ENCODE measurements around the gene SRCIN1. TPM values are rescaled to one million over a fixed set of nuclear protein-coding genes. Genes with fewer than 3 reads are reported as not detected.
"Not testable (repeated sequence)": the region's sequence is repeated elsewhere in the genome, so short reads cannot be mapped to it uniquely, and the experiment has no call there.

Gene SRCIN1
- total RNA-seq, 4 donors from 2014 or later, result 11.0 to 36.5 (median 17.4) TPM

DNA sequence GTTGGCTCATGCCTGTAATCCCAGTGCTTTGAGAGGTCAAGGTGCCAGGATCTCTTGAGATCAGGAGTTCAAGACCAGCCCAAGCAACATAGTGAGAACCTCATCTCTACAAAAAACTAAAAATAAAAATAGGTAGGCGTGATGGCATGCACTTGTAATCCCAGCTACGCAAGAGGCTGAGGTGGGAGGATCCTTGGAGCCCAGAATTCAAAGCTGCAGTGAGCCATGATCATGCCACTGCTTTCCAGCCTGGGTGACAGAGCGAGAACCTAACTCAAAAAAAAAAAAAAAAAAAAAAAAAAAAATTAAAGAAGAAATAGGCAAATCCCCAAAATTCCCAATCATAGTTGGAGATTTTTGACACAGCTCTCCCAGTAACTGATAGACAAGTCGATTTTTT is 32.2 kb upstream of the SRCIN1 start:
- Histone ChIP-seq H3K9me3 (no peaks in the 10 kb centered on the region), H3K4me3 (no peak overlapping the region), H3K27ac (no peak overlapping the region), H3K4me1 (no peaks in the 10 kb centered on the region), H3K27me3 (peaks cover 2% of the 10 kb centered on the region), H3K36me3 (no peaks in the 10 kb centered on the region)
- 69% methylated on average over 4 of the region's 4 CpGs for WGBS
- TF ChIP-seq POLR2A (IDR thresholded peaks at IDR 0.05) (no peak), POLR2AphosphoS5 (IDR thresholded peaks at IDR 0.05) (no peak), EP300 (IDR thresholded peaks at IDR 0.05) (no peak), CTCF (IDR thresholded peaks at IDR 0.05) (no peak)
- DNase-seq (ENCODE audit: low spot score in 2 of 2), result peak in 1 of 2 donors; percentile 4

GRCh38 chr17:38636054-38636453 is 30.3 kb upstream of the SRCIN1 start:
- H3K36me3 ChIP-seq, result no peaks in the 10 kb centered on the region
- peaks cover 2% of the 10 kb centered on the region for H3K27me3 ChIP-seq
- H3K4me3 ChIP-seq, result no peak overlapping the region
- 70% methylated on average over 9 of the region's 9 CpGs for WGBS
- H3K9me3 ChIP-seq, result no peaks in the 10 kb centered on the region
- peak in 1 of 2 donors; percentile 44 for DNase-seq (ENCODE audit: low spot score in 2 of 2)
- no peak for TF ChIP-seq EP300 (IDR thresholded peaks at IDR 0.05)
- TF ChIP-seq CTCF (IDR thresholded peaks at IDR 0.05), result no peak
- no peak for TF ChIP-seq POLR2A (IDR thresholded peaks at IDR 0.05)
- no peak for TF ChIP-seq POLR2AphosphoS5 (IDR thresholded peaks at IDR 0.05)
- H3K27ac ChIP-seq, result no peak overlapping the region
- no peaks in the 10 kb centered on the region for H3K4me1 ChIP-seq

GRCh38 chr17:38632334-38632733 is 26.6 kb upstream of the SRCIN1 start:
- H3K27me3 ChIP-seq, result no peaks in the 10 kb centered on the region
- no peak overlapping the region for H3K4me3 ChIP-seq
- no peak for DNase-seq (ENCODE audit: low spot score in 2 of 2)
- TF ChIP-seq POLR2AphosphoS5 (IDR thresholded peaks at IDR 0.05), result no peak
- H3K36me3 ChIP-seq, result no peaks in the 10 kb centered on the region
- no peak overlapping the region for H3K27ac ChIP-seq
- H3K9me3 ChIP-seq, result no peaks in the 10 kb centered on the region
- WGBS, result 60% methylated on average over 6 of the region's 6 CpGs
- no peaks in the 10 kb centered on the region for H3K4me1 ChIP-seq

DNA sequence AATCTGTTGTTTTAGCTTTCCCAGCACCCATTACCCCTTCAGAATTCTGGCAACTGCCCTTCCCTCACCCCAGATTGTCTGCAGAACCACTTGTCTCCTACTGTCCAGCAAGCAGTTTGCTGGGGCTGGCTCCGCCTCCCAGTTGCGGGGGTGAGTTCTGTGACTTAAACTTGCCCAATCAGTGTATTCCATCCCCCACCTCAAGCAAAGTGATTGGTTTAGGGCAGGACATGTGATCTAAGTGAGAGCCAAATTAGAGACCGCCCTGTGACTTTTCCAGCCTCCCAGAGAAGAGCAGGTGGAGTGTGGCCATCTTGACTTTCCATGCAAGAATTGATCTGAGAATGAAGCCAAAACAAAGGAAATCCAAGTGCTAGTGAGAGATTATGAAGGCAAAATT is 22.7 kb upstream of the SRCIN1 start:
- peaks cover 3% of the 10 kb centered on the region for H3K27me3 ChIP-seq
- 64% methylated on average over 3 of the region's 3 CpGs for WGBS

GRCh38 chr17:38627957-38628356 is 22.2 kb upstream of the SRCIN1 start:
- 93% methylated on average over 2 of the region's 2 CpGs for whole genome bisulfite sequencing
- Histone ChIP-seq H3K9me3 (no peaks in the 10 kb centered on the region), H3K4me1 (no peaks in the 10 kb centered on the region), H3K4me3 (no peak overlapping the region), H3K27me3 (peaks cover 3% of the 10 kb centered on the region), H3K36me3 (no peaks in the 10 kb centered on the region), H3K27ac (no peak overlapping the region)
- DNase-seq (ENCODE audit: low spot score in 2 of 2), result peak in 1 of 2 donors; percentile 23
- TF ChIP-seq EP300 (IDR thresholded peaks at IDR 0.05) (no peak), POLR2A (IDR thresholded peaks at IDR 0.05) (no peak), POLR2AphosphoS5 (IDR thresholded peaks at IDR 0.05) (no peak), CTCF (IDR thresholded peaks at IDR 0.05) (no peak)

More for the DNA sequence above, 22.7 kb upstream of the SRCIN1 start:
- peak in 1 of 2 donors; percentile 21 for DNase-seq (ENCODE audit: low spot score in 2 of 2)
- no peaks in the 10 kb centered on the region for H3K9me3 ChIP-seq
- no peak for TF ChIP-seq POLR2AphosphoS5 (IDR thresholded peaks at IDR 0.05)
- no peak for TF ChIP-seq CTCF (IDR thresholded peaks at IDR 0.05)
- TF ChIP-seq POLR2A (IDR thresholded peaks at IDR 0.05), result no peak
- no peak for TF ChIP-seq EP300 (IDR thresholded peaks at IDR 0.05)
- no peaks in the 10 kb centered on the region for H3K36me3 ChIP-seq
- H3K4me1 ChIP-seq, result no peaks in the 10 kb centered on the region
- no peak overlapping the region for H3K4me3 ChIP-seq
- H3K27ac ChIP-seq, result no peak overlapping the region

GRCh38 chr17:38626606-38627226 is 21.0 kb upstream of the SRCIN1 start:
- WGBS, result 90% methylated on average over 6 of the region's 6 CpGs
- not testable (repeated sequence) for H3K4me3 ChIP-seq, H3K36me3 ChIP-seq, H3K27me3 ChIP-seq, H3K27ac ChIP-seq, H3K4me1 ChIP-seq, H3K9me3 ChIP-seq
- DNase-seq (ENCODE audit: low spot score in 2 of 2), result peak in 1 of 2 donors; percentile 24
